NCI-H2171 treated with DMSO at 0.1 percent for 48 hours (cell line): Measurements from ENCODE around the gene TAF13.
"Not testable (repeated sequence)": the region's sequence is repeated elsewhere in the genome, so short reads cannot be mapped to it uniquely, and the experiment has no call there.

ENCODE experiments used
- DNase-seq: peaks from one replicate; lab custom pipeline; 2025; lab: John Stamatoyannopoulos, UW

TAF13 gene

GRCh38 chr1:109091078-109091838, 15.5 kb upstream of the TAF13 start:
- peak; percentile 41 for DNase-seq

DNA sequence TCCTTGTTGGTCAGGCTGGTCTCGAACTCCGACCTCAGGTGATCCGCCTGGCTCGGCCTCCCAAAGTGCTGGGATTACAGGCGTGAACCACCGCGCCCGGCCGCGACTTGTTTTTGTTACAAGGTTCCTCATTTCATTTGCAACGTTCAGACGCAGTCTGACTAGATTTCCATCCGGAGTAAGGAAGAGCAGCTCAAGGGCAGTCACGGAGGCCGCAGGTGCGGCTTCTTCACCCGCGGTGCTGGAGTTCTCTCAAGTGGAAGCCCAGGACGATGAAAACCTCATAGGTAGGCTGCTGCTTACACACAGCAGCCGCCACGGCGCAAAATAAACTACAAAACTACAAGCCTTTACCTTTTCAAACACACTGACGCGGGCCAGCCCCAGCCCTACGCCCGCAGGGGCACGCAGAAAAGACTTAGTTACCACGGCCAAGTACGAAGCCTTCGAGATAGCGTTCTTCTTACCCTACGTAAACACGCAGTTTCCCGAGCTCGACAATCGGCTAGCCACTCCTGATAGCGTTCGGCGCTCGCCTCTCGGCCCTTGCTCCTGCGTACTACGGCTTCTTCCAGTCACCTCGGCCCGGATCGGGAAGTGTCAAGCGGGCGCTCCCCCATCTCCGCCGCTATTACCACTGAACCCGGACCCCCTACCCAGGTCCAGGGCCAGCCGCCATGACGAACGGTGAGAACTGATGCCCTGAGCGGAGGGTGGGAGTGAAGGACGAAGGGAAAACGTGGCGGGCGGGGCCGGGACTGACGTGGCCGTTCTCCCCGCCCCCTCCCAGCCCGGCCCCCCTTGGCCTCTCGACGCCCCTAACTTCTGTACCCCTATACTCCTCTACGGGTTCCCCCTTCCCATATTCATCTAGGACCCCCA, 14.6 kb upstream of the TAF13 start, which contains the start of gene TMEM167B:
Gene TMEM167B, plus strand, starts transcription at position 569 of the 882 bp plus-strand sequence. Its CDS starts 109 bp downstream, at position 678.
- DNase-seq: peak; percentile 94

DNA sequence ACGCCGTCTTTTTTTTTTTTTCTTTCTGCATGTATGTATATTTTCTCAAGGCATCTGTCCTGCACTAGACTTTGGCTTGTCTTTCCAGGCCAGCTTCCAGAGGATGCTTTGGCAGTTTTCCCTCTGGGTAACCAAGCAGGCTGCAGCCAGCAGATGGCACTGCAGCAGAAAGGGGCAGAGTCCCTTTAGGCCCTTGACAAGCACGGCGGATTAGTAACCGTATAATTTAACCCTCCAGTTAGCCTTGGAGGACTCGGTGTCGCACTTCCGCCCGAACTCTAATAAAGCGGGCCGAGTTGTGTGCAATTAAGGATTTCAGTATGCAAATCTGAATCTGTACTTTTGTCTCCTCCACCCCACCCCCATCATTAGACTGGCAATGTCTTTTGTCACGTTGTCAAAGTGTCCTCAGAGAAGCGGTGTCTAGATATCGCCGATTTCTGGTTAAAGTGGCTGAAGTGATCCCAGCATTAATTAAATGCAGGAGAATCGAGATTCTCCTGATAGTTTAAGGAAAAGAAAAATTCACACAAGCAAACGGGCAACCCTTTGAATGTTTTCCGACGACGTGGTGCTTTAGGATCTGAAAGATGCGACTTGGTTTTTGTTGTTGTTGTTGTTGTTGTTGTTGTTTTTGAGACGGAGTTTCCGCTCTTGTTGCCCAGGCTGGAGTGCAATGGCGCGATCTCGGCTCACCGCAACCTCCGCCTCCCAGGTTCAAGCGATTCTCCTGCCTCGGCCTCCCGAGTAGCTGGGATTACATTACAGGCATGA, 13.6 kb upstream of the TAF13 start:
- DNase-seq: peak; percentile 53

DNA sequence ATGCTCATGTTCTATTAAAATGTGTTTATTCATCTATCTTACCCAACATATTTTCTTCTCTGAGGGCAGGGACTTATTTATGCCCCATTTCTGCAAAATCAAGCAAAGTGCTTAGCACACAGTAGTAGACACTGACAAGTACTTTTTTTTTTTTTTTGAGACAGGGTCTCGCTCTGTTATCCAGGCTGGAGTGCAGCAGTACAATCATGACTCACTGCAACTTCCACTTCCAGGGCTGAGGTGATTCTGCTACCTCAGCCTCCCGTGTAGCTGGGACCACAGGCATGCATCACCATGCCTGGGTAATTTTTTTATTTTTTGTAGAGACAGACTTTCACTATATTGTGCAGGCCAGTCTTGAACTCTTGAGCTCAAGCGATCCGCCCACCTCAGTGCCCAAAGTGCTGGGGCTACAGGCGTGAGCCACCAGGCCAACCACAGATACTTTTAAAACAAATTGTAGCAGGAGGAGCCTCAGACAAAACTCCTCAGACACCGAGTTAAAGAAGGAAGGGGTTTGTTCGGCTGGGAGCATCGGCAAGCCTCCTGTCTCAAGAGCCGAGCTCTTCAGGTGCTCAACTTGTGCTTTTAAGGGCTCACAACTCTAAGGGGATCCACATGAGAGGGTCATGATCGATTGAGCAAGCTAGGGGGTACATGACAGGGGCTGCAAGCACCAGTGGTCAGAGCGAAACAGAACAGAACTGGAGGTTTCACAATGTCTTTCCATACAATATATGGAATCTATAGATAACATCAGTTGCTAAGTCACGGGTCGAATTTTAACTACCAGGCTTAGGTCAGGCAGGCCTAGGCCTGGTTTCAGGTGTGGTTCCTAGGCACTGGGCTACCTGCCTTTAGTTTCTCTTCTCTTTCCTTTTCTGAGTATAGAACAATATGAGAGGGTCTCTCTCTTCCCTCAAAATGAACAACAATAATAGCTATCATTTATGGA, 9.0 kb upstream of the TAF13 start:
- no peak for DNase-seq

DNA sequence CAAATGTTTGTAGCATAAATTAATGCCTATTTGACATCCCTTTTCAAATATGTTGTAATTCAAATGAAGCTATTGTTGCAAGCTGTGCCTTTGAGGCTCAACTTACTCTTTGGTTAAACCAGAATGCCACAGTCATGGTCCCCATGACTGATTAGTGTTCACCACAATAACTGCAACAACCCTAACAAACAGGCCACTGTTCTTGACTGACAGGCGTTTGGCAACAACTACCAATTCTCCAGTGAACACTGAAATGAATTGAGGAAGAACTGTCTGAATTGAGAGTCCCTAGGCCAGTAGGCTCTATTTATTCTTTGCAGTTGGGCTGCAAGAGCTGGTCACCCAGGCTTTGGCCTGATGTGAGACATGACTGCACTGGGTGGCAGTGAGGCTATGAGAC, 8.1 kb upstream of the TAF13 start:
- DNase-seq: no peak

DNA sequence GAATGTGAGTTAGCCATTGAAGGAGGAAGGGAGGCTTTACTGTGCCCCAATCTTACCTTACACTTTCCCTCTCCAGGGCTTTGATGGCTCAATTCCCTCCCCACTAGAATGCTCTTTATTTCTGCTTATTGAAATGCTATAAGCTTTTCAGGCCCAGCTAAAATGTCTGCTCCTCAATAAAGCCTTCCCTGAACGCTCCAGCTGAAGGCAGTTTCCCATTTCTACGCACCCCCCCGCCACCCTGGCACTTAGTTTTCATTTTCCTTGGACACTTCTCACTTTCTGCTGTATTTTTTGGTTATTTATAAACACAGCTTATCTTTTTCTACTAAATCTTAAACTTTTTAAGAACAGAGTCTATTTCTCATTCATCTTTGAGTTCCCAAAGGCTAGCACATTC, 7.7 kb upstream of the TAF13 start:
- no peak for DNase-seq

GRCh38 chr1:109080441-109081082, 4.8 kb upstream of the TAF13 start:
- no peak for DNase-seq

GRCh38 chr1:109079240-109079622, 3.4 kb upstream of the TAF13 start:
- no peak for DNase-seq

DNA sequence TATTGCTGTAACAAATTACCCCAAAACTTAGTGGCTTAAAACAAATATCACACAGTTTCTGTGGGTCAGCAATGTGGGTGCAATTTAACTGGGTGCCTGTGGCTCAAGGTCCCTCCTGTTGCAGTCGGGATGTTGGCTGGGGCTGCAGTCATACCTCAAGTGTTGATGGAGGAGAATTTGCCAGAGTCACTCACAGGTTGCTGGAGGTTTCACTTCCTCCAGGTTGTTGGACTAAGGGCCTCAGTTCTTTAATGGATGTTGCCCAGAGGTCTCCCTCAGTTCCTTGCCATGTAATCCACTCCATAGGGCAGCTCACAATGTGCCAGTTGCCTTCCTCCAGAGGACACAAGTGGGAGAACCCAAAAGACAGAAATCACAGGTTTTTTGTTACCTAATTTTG, 2.5 kb upstream of the TAF13 start:
- DNase-seq: no peak

GRCh38 chr1:109069294-109069693, 6.5 kb downstream of the TAF13 start:
- DNase-seq: no peak

- no peak for DNase-seq
These were observed 7.9 kb downstream of the TAF13 start for GRCh38 chr1:109067883-109068282.

DNA sequence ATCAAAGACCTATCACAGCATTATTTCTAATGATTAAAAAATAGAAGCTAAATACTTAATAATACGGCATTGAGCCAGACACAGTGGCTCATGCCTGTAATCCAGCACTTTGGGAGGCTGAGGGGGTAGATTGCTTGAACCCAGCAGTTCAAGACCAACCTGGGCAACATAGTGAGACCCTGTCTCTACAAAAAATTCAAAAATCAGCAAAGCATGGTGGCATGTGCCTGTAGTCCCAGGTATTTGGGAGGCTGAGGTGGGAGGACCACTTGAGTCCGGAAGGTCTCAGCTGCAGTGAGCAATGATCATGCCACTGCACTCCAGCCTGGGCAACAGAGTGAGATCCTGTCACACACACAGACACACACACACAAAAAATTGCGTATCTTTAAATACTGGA, 10.7 kb downstream of the TAF13 start:
- DNase-seq: no peak

DNA sequence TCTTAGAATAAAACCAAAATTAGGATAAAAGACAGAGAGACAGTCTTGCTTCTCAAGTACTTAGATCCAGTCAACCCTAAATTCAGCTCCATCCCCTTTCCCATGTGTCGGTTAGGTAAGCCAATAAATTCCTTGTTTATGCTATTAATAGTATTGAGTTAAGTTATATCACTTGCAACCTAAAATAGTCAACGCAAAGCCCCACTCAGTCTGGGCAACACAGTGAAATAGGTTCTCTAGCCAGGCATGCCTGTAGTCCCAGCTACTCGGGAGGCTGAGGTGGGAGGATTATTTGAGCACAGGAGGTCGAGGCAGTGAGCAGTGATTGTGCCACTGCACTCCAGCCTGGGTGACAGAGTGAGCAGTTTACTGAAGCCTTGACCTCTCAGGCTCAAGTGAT, 14.6 kb downstream of the TAF13 start:
- no peak for DNase-seq

DNA sequence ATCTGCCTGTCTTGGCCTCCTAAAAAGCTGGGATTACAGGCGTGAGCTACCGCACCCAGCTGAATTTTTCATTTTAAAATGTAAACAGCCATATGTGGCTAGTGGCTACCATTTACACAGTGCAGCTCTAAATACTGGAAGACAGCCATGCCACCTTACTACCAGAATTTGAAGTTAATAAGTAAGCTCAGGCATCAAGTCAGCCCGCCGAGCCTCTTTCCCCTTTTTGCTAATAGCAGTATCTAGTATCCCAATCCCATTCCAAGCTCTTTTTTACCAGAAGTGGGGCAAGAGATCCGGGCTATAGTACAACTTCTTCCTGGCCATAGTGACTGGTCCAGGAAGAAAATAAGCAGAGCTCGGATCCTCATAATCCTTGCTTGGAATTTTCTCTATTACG, 15.1 kb downstream of the TAF13 start:
- no peak for DNase-seq

DNA sequence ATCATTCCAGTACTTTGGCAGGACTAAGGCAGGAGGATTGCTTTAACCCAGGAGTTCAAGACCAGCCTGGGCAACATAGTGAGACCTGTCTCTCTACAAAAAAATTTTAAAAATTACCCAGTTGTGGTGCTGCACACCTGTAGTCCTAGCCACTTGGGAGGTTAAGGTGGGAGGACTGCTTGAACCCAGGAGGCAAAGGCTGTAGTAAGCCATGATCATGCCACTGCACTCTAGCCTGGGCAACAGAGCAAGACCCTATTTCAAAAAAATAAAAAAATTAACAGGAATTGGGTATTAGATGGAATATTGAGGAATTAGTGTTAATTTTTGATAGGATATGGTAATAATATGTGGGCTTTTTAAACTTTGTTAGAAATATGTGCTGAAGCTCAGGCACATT, 16.8 kb downstream of the TAF13 start:
- no peak for DNase-seq

GRCh38 chr1:109056064-109056463, 19.7 kb downstream of the TAF13 start:
- DNase-seq: no peak

DNA sequence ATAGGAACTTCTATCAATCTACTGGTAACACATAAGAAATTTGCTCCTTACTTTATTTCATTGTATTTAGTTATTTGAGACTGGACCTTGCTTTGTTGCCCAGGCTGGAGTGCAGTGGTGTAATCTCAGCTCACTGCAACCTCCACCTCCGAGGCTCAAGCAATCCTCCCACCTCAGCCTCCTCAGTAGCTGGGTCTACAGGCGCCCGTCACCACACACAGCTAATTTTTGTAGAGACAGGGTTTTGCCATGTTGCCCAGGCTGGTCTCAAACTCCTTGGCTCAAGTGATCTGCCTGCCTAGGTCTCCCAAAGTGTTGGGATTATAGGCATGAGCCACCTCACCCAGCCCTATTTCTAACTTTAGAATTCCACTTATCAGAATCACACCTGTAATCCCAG, 23.7 kb downstream of the TAF13 start:
- not testable (repeated sequence) for DNase-seq

DNA sequence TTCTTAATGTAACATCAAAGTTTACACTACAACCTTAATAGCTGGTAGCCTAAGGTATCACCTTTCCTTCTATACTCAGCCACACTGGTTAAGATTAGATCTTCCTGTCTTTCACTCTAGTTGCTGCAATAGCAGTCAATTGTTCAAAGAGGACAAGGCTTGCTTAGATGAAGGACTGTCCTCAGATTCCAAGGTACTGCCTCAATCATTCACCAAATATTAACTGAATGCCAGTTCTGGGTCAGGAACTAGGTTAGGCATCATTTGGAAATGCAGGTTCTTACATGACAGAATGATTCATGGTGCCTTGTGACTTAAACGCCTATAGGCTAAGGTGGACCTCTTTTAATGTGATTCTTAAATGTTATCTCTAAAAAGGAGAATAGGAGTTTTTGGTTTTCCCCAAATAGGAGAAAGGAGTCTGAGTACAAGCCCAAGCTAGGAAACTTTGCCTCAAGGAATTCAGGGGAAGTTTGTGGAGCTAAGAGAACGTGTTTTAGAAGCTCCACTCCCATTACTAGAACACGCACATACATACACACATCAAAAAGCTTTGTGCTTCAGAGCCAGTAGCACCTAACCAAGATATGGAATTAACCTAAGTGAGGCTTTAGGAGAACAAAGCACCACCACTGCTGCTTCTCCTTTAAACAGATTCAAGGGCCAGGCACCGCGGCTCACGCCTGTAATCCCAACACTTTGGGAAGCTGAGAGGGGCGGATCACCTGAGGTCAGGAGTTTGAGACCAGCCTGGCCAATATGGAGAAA, 25.4 kb downstream of the TAF13 start:
- DNase-seq: no peak

DNA sequence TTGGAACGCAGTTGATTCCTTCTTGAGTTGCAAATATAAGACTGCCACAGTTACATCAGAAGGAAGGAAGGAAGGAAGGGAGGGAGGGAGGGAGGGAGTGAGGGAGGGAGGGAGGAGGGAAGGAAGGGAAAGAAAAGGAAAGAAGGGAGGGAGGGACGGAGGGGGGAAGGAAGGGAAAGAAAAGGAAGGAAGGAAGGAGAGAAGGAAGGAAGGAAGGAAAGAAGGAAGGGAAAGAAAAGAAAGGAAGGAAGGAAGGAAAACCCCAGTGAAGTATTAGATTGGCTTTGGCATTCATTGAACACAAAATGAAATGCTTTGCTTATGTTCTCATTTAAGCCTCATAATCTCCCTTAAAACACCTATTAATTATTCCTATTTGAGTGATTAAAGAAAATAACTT, 27.5 kb downstream of the TAF13 start:
- DNase-seq: no peak

DNA sequence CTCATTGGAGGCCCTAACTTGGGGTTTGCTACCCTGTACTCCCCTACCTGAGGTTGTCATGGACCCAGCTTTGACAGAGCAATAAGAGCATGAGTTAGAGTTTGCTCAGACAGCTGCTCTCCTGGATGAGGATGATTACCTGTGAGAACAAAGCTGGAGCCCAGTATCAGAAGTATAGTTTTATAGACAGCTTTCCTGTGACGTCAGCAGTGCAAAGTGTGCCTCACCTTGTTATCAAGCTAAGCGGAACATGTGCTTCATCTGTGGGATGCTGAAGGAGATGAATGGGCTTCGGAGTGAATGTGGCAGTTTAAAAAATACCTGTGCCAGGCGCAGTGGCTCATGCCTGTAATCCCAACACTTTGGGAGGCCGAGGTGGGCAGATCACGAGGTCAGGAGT, 28.5 kb downstream of the TAF13 start:
- DNase-seq: no peak
